Stimulated activated effector memory CD8-positive, alpha-beta T cell treated with anti-CD3 and anti-CD28 coated beads, Interleukin-12 subunit alpha, Interleukin-12 subunit beta, amount 100 ng/mL, for 72 hours (primary cell): ENCODE data around the gene PDE7B.
"Not testable (repeated sequence)": the region's sequence is repeated elsewhere in the genome, so short reads cannot be mapped to it uniquely, and the experiment has no call there.

Source experiments
- ATAC-seq: fragments of 150-1000 bp; cut with Tn5 transposase; 2 replicates; pipeline ENCODE4 v1.10.0; 2021
- DNase-seq, 2 donors: peaks; one replicate each; pipeline ENCODE4 v3.0.0; 2021 to 2022; ENCODE audit warnings: low spot score in 2 of 2
- H3K27ac Mint-ChIP-seq: one replicate; pipeline ENCODE4 v1.8.0; 2022; ENCODE audit warnings: mild to moderate bottlenecking, mixed read lengths
- H3K36me3 Mint-ChIP-seq: one replicate; pipeline ENCODE4 v1.8.0; 2022; ENCODE audit warnings: mild to moderate bottlenecking, mixed read lengths
- H3K4me1 Mint-ChIP-seq: one replicate; pipeline ENCODE4 v1.8.0; 2022; ENCODE audit warnings: mixed read lengths
- H3K4me3 Mint-ChIP-seq: one replicate; pipeline ENCODE4 v1.8.0; 2022; ENCODE audit warnings: mild to moderate bottlenecking, mixed read lengths
- H3K9me3 Mint-ChIP-seq: one replicate; pipeline ENCODE4 v1.8.0; 2022; ENCODE audit warnings: mixed read lengths

Gene PDE7B

DNA sequence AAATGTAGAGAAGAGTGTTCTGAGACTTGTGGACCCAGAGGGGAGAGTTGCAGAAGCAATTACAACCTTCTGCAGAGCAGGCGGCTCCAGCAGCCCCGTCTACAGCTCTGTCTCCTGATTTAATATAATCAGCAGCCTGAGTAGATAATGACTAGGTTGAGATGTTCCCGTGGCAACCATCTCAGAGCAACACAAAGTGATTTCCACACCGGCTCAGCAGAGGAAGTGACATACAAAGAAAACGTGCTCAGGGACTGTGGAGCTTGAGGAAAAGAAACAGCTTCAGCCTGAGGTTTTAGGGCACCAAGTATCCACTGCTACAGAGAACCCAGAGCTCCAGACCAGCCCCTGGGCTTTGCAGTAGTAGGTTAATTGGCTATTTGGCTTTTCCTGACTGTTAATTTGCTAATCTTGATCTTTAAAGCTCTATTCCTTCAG is 262.3 kb downstream of the PDE7B start:
- Mint-ChIP-seq H3K36me3 (no peaks in the 10 kb centered on the region), H3K4me3 (no peak overlapping the region), H3K27ac (no peak overlapping the region), H3K9me3 (no peaks in the 10 kb centered on the region), H3K4me1 (no peaks in the 10 kb centered on the region)
- ATAC-seq (no peak), DNase-seq (no peak)

DNA sequence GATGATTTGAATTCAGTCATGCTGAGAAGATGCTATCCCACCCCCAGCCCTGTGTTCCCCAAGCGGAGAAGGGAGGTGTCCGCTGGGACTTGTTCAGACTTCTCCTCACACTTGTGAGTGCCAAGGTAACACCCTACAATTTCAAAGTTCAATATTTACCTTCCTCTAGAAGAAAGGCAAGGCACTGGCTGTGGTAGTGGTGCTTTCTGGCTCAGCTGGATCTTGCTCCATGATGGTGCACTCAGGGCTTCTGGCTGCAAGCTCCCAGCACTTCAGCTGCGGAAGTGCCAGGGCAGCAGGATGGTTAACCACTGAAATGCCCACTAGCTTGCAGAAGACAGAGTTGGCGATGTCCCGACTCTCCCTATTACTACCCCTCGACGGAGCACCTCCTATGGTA is 263.2 kb downstream of the PDE7B start:
- DNase-seq (no peak), ATAC-seq (no peak)
- Mint-ChIP-seq H3K27ac (no peak overlapping the region), H3K4me1 (no peaks in the 10 kb centered on the region), H3K36me3 (no peaks in the 10 kb centered on the region), H3K9me3 (no peaks in the 10 kb centered on the region), H3K4me3 (no peak overlapping the region)

DNA sequence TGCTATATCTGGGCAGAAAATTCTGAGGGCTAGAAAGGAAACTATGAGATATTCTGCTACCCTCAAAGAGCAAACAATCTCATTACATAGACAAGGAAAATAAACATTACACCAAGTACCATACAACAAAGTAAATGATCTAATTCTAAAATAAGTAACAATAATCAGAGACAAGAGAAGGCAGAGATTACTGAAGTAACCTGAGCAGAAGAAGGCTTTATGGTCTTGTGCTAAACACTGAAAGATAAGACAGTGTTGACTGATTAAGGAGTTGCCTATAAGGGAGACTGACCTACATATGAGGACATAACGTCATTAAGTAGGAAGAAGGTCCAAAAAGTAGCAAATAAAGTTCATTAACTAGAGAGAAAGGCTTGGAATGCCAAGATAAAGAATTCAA is 264.4 kb downstream of the PDE7B start:
- no peak for DNase-seq
- Mint-ChIP-seq H3K27ac (no peak overlapping the region), H3K4me1 (no peaks in the 10 kb centered on the region), H3K9me3 (no peaks in the 10 kb centered on the region), H3K4me3 (no peak overlapping the region), H3K36me3 (no peaks in the 10 kb centered on the region)
- ATAC-seq, result no peak

DNA sequence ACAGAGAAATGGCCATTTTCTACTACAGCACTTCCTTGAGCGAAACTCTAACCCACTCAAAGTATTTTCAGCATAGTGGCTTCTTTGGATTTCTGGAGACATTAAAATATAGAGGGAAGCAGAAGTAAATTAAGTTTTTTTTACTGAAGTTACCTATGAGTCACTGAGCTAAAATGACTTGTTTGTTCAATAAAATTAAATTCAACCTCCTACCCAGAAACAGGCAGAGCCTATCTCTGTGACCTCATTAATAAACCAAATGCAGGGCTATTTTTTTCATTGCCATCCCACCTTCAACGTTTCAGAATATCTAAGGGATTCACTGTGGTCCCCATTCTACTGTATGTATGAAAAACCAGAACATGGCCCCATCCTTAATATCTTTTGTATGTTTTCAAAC is 265.6 kb downstream of the PDE7B start:
- no peak overlapping the region for H3K4me3 Mint-ChIP-seq
- ATAC-seq, result no peak
- no peaks in the 10 kb centered on the region for H3K9me3 Mint-ChIP-seq
- H3K36me3 Mint-ChIP-seq, result no peaks in the 10 kb centered on the region
- no peaks in the 10 kb centered on the region for H3K4me1 Mint-ChIP-seq
- H3K27ac Mint-ChIP-seq, result no peak overlapping the region
- no peak for DNase-seq

DNA sequence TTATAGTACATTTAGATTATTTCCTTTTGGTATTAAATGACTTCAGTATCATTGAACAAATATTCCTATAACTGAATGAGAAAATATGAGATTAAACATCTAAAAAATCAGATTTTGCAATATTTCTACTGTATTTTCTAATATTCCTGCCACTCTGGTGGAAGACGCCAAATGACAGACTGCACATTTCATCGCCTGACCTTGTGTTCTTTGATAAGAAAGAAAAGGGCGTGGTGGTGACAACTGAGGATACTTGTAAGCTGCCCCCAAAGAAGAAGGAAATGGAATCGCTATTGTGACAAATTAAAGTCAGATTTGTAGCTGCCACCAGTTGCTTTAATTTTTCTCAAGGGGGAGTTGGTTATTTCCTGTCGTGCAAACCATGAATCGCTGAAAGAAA is 267.3 kb downstream of the PDE7B start:
- no peak for DNase-seq
- no peaks in the 10 kb centered on the region for H3K4me1 Mint-ChIP-seq
- no peaks in the 10 kb centered on the region for H3K9me3 Mint-ChIP-seq
- H3K36me3 Mint-ChIP-seq, result no peaks in the 10 kb centered on the region
- ATAC-seq, result no peak
- no peak overlapping the region for H3K27ac Mint-ChIP-seq
- H3K4me3 Mint-ChIP-seq, result no peak overlapping the region

DNA sequence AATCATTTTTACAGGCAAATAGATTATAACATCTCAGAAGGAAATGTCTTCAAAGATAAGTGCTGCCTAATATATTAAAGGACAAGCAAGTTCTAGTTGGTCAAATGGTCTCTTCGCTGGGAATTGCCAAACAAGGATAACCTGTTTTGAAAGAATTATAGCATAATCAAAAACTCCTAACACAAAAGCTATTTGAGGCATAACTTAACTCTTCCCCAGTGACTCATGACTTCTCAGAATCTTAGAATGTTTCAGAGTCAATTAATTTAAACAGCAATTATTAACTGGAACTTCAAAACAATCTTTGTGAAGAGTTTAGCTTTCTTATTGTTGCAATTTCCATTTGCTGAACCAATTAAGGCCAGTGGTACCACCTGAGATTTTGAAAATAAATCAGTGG is 272.0 kb downstream of the PDE7B start:
- no peaks in the 10 kb centered on the region for H3K4me1 Mint-ChIP-seq
- no peak overlapping the region for H3K4me3 Mint-ChIP-seq
- no peak for ATAC-seq
- H3K36me3 Mint-ChIP-seq, result no peaks in the 10 kb centered on the region
- no peaks in the 10 kb centered on the region for H3K9me3 Mint-ChIP-seq
- DNase-seq, result no peak
- no peak overlapping the region for H3K27ac Mint-ChIP-seq

DNA sequence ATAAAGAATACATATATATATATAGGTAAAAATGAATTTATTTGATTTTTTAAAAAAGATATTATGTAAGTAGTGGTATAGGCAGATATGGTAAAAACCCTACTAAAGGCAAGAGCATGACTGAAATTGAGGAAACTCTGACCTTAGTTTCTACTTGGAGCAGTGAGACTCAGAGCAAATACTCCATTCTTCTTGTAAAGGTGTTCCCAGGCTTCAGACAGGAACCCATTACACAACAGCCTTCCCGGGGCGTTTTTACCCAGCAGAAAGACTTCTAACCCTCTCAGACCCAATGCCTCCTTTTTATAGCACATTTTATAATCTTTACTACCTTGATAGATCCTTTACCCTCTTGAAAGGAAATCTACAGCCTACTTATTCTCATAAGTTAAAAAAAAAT is 274.1 kb downstream of the PDE7B start:
- no peaks in the 10 kb centered on the region for H3K36me3 Mint-ChIP-seq
- H3K27ac Mint-ChIP-seq, result no peak overlapping the region
- H3K9me3 Mint-ChIP-seq, result peaks cover 5% of the 10 kb centered on the region
- DNase-seq (no peak), ATAC-seq (no peak)
- H3K4me3 Mint-ChIP-seq, result no peak overlapping the region
- H3K4me1 Mint-ChIP-seq, result no peaks in the 10 kb centered on the region

DNA sequence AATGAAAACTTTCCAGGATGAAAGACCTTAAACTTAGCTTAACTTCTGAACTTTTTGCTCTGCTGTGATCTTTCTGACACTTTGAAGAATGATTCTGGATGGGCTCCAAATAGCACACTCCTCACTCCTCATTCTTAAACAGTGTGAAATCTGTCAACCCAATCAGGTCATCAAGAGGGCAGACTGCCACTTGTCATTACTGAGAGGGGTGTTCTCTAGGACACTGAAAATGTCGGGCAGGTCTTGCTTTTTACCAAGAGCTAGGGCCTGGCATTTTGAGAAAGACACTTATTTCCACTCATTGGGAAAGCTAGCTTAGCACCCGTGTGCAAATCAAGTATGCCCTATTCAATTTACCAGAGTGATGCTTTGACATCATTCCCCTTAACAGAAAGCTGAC is 276.4 kb downstream of the PDE7B start:
- Mint-ChIP-seq H3K4me3 (no peak overlapping the region), H3K36me3 (no peaks in the 10 kb centered on the region), H3K9me3 (peaks cover 6% of the 10 kb centered on the region), H3K4me1 (no peaks in the 10 kb centered on the region), H3K27ac (no peak overlapping the region)
- no peak for DNase-seq
- no peak for ATAC-seq

DNA sequence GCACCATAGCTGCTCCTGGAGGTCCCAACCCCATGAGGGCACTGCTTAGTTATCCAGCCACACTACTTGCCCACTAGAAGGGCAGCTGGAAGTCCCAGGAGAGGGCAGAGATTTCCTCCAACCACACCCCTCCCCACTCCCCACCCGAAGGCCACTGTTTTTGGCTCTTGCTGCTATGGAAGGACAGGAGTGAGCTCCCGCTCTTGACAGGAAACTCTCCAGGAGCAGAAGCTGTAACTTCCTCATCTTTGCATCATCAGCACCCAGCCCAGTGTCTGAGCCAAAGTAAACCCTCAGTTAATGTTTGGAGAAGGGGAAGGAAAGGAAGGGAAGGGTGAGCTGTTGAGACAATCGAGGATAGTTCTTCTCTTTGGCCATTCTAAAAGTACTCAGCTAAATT is 277.9 kb downstream of the PDE7B start:
- H3K4me1 Mint-ChIP-seq, result no peaks in the 10 kb centered on the region
- no peak for DNase-seq
- no peak for ATAC-seq
- no peak overlapping the region for H3K27ac Mint-ChIP-seq
- no peak overlapping the region for H3K4me3 Mint-ChIP-seq
- peaks cover 6% of the 10 kb centered on the region for H3K9me3 Mint-ChIP-seq
- H3K36me3 Mint-ChIP-seq, result no peaks in the 10 kb centered on the region

DNA sequence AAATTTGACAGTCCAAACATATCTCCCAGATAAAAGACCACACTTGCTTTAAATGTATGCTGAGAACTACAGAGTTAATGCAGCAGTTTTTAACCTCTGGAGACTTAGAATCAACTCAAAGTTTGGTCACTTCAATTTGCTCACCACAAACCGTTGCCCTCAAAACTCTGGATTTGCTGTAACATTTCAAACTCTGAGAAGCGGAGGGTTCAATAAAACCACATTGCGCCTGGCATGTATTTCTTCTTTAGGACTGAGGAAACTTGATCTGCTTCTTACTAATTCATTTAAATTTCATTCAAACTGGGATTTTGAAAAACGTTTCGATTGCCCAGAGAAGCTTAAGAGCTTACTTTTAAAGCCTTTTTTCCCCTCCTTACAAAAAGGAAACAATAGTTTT is 282.8 kb downstream of the PDE7B start:
- ATAC-seq, result no peak
- no peak overlapping the region for H3K27ac Mint-ChIP-seq
- H3K4me1 Mint-ChIP-seq, result no peaks in the 10 kb centered on the region
- peaks cover 6% of the 10 kb centered on the region for H3K9me3 Mint-ChIP-seq
- no peak for DNase-seq
- no peaks in the 10 kb centered on the region for H3K36me3 Mint-ChIP-seq
- no peak overlapping the region for H3K4me3 Mint-ChIP-seq

DNA sequence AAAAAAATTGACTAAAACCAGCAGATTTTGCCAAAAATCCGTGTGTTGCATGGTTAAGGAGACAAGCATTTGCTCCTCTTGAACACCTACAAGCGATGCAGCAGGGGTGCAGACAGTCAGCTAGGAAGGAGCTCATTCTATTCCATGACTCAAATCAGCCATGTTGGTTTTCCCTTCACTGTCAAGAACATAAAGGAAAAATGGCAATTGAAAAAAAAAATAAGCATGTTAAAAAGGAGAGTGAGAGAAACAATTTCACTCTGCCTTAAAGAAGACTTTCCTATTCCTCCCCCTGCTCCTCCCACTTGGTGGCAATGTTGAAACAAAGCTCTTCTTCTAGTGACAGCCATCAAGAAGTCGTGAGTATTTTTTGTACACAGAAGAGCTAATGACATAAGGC is 283.2 kb downstream of the PDE7B start:
- H3K4me1 Mint-ChIP-seq, result no peaks in the 10 kb centered on the region
- H3K4me3 Mint-ChIP-seq, result no peak overlapping the region
- no peak for ATAC-seq
- no peak for DNase-seq
- H3K27ac Mint-ChIP-seq, result no peak overlapping the region
- H3K36me3 Mint-ChIP-seq, result no peaks in the 10 kb centered on the region
- peaks cover 6% of the 10 kb centered on the region for H3K9me3 Mint-ChIP-seq

DNA sequence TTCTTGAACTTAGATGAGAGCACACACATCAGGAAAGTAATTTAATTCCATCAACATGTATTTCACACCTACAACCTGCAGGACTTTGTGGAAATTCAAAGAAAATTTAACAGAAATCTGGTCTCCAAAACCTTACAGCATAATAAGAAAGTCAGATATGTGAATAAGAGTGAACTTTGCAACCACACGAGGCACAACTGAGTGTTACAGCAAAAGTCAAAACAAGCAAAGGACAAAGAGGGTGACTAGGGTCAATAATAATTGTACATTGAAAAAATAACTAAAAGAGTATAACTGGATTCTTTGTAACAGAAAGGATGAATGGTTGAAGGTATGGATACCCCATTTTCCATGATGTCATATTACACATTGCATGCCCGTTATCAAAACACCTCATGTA is 284.8 kb downstream of the PDE7B start:
- H3K9me3 Mint-ChIP-seq, result no peaks in the 10 kb centered on the region
- no peak overlapping the region for H3K4me3 Mint-ChIP-seq
- no peaks in the 10 kb centered on the region for H3K36me3 Mint-ChIP-seq
- ATAC-seq, result no peak
- no peak overlapping the region for H3K27ac Mint-ChIP-seq
- H3K4me1 Mint-ChIP-seq, result no peaks in the 10 kb centered on the region
- DNase-seq, result no peak

DNA sequence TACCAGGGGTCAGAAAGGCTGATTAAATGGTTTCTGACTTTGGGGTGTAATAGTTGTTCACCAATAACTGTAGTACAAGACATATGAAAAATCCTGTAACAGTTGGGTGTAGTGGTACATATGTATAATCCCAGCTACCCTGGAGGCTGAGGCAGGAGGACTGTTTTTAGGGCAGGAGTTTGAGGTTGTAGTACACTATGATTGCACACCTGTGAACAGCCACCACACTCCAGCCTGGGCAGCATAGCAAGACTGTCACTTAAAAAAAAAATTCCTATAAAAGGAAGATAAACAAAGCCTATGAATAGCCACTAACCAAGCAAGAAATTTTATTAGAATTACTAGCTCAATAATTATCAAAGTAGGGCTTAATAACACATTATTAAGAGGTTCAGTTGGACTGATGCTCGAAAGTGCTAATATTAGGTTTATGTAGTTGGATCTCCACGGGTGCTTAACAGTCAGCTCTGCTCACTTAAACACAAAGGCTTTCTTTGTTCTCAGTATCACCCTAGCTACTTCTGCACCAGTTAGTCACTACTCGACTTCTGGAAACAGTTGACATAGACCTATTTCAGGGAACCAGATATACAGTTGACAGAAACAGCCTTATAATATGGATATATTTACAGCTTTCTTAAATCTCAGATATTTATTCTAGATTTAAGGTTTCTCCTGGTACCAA is 285.6 kb downstream of the PDE7B start:
- H3K36me3 Mint-ChIP-seq, result no peaks in the 10 kb centered on the region
- ATAC-seq (no peak), DNase-seq (no peak)
- no peak overlapping the region for H3K27ac Mint-ChIP-seq
- peaks cover 4% of the 10 kb centered on the region for H3K9me3 Mint-ChIP-seq
- H3K4me3 Mint-ChIP-seq, result no peak overlapping the region
- no peaks in the 10 kb centered on the region for H3K4me1 Mint-ChIP-seq

DNA sequence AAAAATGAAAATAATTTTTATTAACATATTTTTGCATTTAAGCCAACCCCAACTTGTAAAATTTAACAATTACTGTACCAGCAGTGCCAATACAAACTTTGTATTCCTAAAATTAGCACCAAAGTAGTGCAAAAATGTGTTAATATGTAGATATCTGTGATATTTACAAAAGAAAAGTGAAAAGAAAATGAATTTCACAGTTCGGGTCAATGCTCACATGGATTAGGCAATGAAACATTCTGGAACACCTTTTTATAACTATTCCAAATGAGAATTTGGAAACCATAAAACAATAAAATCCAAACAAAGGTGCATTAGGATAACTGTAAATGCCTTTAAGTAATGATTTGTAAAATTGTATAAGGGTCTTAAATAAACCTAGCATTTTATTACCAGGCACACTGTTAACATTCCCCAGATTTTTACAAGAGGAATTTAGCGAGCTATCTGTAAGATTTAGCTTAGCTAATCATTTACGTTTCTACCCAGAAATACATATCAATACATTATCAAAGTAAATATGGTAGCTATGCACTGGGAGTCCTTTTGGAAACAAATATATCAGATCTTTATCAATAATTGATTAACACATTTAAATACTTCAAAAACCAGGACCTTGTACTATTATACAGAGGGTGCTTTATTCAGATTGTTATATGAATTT is 286.4 kb downstream of the PDE7B start:
- Mint-ChIP-seq H3K4me1 (no peaks in the 10 kb centered on the region), H3K27ac (no peak overlapping the region), H3K4me3 (no peak overlapping the region), H3K9me3 (peaks cover 4% of the 10 kb centered on the region), H3K36me3 (no peaks in the 10 kb centered on the region)
- DNase-seq (no peak), ATAC-seq (no peak)

DNA sequence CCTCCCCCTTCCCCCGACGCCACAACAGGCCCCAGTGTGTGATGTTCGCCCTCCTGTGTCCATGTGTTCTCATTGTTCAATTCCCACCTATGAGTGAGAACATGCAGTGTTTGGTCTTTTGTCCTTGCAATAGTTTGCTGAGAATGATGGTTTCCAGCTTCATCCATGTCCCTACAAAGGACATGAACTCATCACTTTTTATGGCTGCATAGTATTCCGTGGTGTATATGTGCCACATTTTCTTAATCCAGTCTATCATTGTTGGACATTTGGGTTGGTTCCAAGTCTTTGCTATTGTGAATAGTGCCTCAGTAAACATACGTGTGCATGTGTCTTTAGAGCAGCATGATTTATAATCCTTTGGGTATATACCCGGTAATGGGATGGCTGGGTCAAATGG is 287.6 kb downstream of the PDE7B start:
- ATAC-seq, H3K4me1 Mint-ChIP-seq, H3K9me3 Mint-ChIP-seq, H3K36me3 Mint-ChIP-seq, DNase-seq, H3K4me3 Mint-ChIP-seq, H3K27ac Mint-ChIP-seq: not testable (repeated sequence)

DNA sequence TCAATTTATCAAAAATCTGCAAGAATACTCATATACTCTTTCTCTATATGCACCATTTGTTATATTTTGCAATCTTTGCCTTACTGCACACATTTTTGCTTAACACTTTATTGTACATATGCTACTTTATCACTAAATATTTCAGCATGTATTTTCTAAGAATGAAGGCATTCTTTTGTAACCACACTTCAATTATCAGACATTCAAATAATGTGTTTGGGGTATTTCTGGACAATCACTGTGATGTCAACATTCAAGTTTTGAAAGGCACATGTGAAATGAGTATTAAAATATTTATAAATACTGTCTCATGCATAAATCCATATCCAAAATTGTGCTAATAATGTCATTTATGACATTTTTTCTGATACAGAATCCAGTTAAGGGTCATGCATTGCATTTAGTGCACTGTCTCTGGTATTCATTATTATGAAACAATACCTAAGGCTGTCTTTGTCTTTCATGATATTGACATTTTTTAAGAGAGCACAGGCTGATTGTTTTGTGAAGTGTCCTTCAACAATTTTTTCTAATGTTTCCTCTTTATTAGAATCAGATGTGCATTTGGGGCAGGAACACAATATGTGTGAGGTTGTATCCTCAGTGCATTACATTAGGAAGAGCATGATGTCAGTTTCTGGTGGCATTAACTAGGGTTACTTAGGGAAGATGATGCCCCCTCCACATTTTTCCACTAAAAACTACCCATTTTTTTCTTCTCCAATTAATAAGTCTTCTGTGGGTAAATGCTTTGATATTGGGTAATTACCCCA is 292.9 kb downstream of the PDE7B start:
- H3K4me1 Mint-ChIP-seq, result no peaks in the 10 kb centered on the region
- no peaks in the 10 kb centered on the region for H3K36me3 Mint-ChIP-seq
- H3K9me3 Mint-ChIP-seq, result peaks cover 4% of the 10 kb centered on the region
- DNase-seq (no peak), ATAC-seq (no peak)
- no peak overlapping the region for H3K27ac Mint-ChIP-seq
- no peak overlapping the region for H3K4me3 Mint-ChIP-seq
